ENCODE results near the gene LMBR1L. TPM values are rescaled to one million over a fixed set of nuclear protein-coding genes. Genes with fewer than 3 reads are reported as not detected.
"Not testable (repeated sequence)": the region's sequence is repeated elsewhere in the genome, so short reads cannot be mapped to it uniquely, and the experiment has no call there.

Gene LMBR1L
- total RNA-seq, 2 experiments from 2014 or later = 32.5 to 34.9 TPM

- CTCF ChIA-PET = not testable (repeated sequence)
Observed at GRCh38 chr12:49127971-49128370, 17.3 kb upstream of the LMBR1L start.

GRCh38 chr12:49126852-49127763 is 16.5 kb upstream of the LMBR1L start:
- ChIA-PET POLR2A (interaction anchor here (1.0 to 1.2 kb wide), 4 partner anchors 57 to 138 kb away, joined by 3 to 4 read pairs (median 4); partner anchors contain the start of genes RHEBL1 and TUBA1A), CTCF (no interaction called here)

More at GRCh38 chr12:49127971-49128370, 17.3 kb upstream of the LMBR1L start:
- POLR2A ChIA-PET = interaction anchor here (1.0 to 1.2 kb wide), 3 partner anchors 58 to 138 kb away, joined by 4 read pairs; partner anchors contain the start of genes RHEBL1 and TUBA1A

GRCh38 chr12:49121047-49121696 is 10.5 kb upstream of the LMBR1L start:
- ChIA-PET POLR2A (no interaction called here), CTCF (no interaction called here)

GRCh38 chr12:49111206-49111605 is 559 bp upstream of the LMBR1L start:
- ChIA-PET CTCF (interaction anchor here (0.6 to 3.1 kb wide), 7 partner anchors 13 to 114 kb away, joined by 3 to 16 read pairs (median 4); no protein-coding TSS in a partner anchor), POLR2A (interaction anchor here (1.0 to 2.3 kb wide), 2 partner anchors 13 to 19 kb away, joined by 4 to 19 read pairs; partner anchors contain the start of gene TUBA1B)

- POLR2A ChIA-PET = interaction anchor here (2.3 kb wide), 1 partner anchor 21 kb away, joined by 19 read pairs; the partner anchor contains the start of gene TUBA1B
- CTCF ChIA-PET = interaction anchor here (0.9 to 3.1 kb wide), 7 partner anchors 10 to 54 kb away, joined by 3 to 16 read pairs (median 3); no protein-coding TSS in a partner anchor
Observed at GRCh38 chr12:49109641-49110463, 795 bp downstream of the LMBR1L start.

DNA sequence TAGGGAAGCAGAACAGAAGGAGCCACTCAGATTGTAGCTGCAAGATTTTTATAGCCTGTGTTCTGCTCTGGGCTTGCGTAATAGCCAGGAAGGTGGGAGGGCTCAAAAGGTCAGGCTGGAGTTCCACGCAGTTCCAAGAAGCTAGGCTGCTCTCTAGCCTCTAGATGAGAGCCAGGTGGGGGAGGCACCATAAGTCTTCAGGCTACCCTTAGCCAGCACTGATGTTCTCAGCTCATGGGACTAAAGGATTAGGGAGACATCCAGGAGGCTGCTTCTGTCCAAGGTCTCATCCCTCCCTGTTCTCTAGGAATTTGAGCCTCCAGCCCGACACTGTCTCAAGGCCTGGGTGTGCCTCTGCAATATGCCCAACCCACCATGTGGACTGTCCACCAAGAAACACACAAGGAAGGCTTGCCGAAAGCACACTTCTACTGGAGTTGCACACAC is 1.7 kb downstream of the LMBR1L start:
- ChIA-PET POLR2A (interaction anchor here (0.6 kb wide), 1 partner anchor 151 kb away, joined by 5 read pairs; the partner anchor contains the start of gene ARF3), CTCF (interaction anchor here (0.9 to 3.1 kb wide), 3 partner anchors 11 to 121 kb away, joined by 3 to 16 read pairs (median 4); no protein-coding TSS in a partner anchor)

DNA sequence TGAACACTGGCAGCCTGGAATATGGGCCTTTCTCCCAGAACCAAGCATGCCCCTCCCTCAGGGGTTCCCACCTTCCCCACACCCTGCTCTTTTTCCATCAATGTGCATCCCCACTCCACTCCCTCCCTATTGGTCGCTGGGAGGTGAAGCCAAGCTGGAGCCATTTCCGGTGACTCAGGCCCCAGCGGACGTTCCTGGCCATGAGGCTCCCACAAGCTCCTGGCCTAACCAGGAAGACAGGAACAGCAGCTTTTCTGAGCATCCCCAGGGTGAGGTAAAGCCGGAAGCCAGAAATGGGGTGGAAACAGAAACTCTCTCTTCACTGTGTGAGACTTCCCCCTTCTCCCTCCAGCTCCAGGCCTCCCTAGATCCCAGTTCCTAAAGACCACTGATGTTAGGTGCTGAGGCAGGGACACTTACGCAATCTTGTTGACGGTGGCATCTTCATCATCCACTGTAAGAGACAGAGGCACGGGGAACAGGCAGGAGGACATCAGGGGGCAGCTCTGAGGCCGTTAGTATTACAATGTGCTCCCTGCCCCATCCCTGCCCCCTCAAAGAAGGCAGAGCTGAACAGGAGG is 5.1 kb downstream of the LMBR1L start:
- ChIA-PET POLR2A (no interaction called here), CTCF (interaction anchor here (0.7 to 2.7 kb wide), 4 partner anchors 9 to 19 kb away, joined by 3 to 18 read pairs (median 4); no protein-coding TSS in a partner anchor)

DNA sequence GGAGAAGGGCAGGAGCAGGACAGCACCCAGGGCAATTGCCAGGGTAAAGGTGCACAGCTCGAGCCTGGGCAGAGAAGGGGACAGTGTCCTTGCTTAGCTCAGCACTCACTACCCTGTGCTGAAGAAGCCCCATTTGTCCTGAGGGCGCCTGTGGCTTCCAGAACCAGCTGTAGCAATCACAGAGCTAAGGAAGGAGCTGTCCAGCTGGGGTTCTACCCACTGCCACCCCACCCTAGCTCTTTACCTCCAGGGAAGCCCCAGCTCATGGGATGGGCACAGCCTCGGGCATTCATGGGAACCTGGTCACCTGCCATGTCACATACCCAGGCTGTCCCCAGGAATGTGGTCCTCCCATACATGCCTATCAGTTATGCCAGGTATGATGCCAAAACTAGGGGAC is 5.8 kb downstream of the LMBR1L start:
- CTCF ChIA-PET = interaction anchor here (0.8 to 1.7 kb wide), 4 partner anchors 9 to 19 kb away, joined by 3 to 5 read pairs (median 4); no protein-coding TSS in a partner anchor

GRCh38 chr12:49100380-49100779 is 10.3 kb downstream of the LMBR1L start:
- ChIA-PET POLR2A (no interaction called here), CTCF (interaction anchor here (1.1 to 9.1 kb wide), 6 partner anchors 10 to 133 kb away, joined by 3 to 70 read pairs (median 4); partner anchors contain the start of gene LMBR1L)

More for the DNA sequence above, 5.8 kb downstream of the LMBR1L start:
- POLR2A ChIA-PET = no interaction called here

DNA sequence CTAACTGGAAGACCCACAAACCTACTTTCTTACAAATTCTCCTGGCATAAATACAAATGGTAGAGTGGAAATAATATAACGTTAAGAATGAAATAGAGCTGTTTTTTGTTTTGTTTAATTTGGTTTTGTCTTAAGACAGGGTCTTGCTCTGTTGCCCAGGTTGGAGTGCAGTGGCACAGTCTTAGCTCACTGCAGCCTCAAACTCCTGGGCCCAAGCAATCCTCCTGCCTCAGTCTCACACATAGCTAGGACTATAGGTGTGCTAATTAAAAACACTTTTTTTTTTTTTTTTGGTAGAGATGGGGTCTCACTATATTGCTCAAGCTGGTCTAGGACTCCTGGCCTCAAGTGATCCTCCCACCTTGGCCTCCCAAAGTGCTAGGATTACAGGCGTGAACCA is 11.9 kb downstream of the LMBR1L start:
- POLR2A ChIA-PET = no interaction called here

GRCh38 chr12:49098035-49098451 is 12.6 kb downstream of the LMBR1L start:
- POLR2A ChIA-PET = no interaction called here
- CTCF ChIA-PET = interaction anchor here (0.6 to 9.1 kb wide), 12 partner anchors 10 to 391 kb away, joined by 3 to 70 read pairs (median 6); partner anchors contain the start of genes LMBR1L, RHEBL1 and TUBA1B

More for the DNA sequence above, 11.9 kb downstream of the LMBR1L start:
- CTCF ChIA-PET = interaction anchor here (0.6 to 9.1 kb wide), 12 partner anchors 10 to 392 kb away, joined by 3 to 70 read pairs (median 6); partner anchors contain the start of genes LMBR1L and RHEBL1

GRCh38 chr12:49097381-49097780 is 13.3 kb downstream of the LMBR1L start:
- CTCF ChIA-PET = interaction anchor here (1.3 to 9.1 kb wide), 6 partner anchors 9 to 33 kb away, joined by 6 to 70 read pairs (median 14); partner anchors contain the start of genes LMBR1L and TUBA1B
- POLR2A ChIA-PET = no interaction called here

DNA sequence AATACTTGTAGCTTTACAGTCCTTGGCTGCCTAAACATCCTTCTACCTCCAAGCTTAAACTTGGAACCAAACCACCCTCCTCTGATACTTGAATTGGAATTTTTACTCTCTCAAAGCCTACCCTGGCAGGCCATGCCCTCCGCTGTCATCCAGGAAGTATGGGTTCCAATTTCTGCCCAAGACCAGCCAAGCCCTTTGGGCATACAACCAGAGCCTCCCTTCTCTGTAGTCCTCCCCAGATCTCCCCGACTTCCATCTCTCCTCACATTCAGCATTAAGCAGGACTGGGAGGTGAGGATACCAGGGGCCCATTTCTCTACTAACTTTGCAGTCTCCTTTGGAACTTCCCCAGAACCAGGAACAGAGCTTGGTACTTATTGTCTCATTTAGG is 15.7 kb downstream of the LMBR1L start:
- ChIA-PET POLR2A (interaction anchor here (1.3 kb wide), 1 partner anchor 36 kb away, joined by 3 read pairs; no protein-coding TSS in a partner anchor), CTCF (interaction anchor here (0.5 to 9.1 kb wide), 2 partner anchors 30 to 188 kb away, joined by 3 to 70 read pairs; no protein-coding TSS in a partner anchor)

DNA sequence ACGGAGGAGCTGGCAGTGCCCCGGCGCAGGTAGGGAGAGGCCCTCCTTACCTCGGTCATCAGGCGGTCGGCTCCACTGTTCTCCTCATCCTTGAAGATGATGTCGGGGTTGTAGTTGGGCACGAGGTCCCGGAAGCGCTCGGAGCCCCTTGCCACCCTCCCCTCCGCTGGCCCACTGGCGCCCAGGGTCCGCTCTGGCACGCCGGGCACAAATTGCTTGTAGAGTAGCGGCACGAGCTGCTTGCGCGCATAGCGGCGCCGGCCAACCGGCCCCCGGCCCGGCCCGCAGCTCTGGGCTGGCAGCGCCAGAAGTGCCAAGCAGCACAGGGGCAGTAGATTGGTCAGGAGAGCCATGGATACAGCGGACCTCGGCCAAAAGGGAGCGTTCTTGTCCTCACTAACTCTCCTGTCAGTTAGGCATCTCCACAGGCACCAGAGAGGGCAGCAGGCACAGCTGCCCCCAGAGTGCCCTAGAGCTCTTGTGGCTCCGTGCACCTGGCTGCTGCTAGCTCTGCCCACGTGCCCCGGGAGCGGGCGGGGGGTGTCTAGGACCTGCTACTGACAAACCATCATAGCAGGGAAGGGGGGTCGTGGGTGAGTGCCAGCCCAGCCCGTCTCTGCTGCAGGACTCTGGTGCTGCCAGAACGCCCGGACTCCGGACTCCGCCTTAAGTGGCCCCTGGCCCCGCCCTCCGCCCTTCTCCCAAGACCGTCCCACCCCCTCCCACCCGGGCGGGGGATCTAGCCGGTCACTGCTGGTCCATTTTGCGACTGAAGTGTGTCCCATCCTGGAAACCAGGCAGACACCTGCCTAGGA is 16.3 kb downstream of the LMBR1L start, which contains the start of gene DHH:
TSS of gene DHH (minus strand) at position 642 of the 815 bp plus-strand sequence. CDS start at position 353, 289 bp downstream.
- CTCF ChIA-PET = interaction anchor here (0.5 to 9.1 kb wide), 6 partner anchors 10 to 188 kb away, joined by 3 to 70 read pairs (median 5); partner anchors contain the start of gene TUBA1B

GRCh38 chr12:49093792-49094159 is 16.9 kb downstream of the LMBR1L start:
- CTCF ChIA-PET = interaction anchor here (1.2 to 9.1 kb wide), 5 partner anchors 9 to 37 kb away, joined by 5 to 70 read pairs (median 5); partner anchors contain the start of gene TUBA1B
- POLR2A ChIA-PET = no interaction called here

More for the DNA sequence above, 16.3 kb downstream of the LMBR1L start, which contains the start of gene DHH:
- POLR2A ChIA-PET = interaction anchor here (1.3 kb wide), 1 partner anchor 35 kb away, joined by 3 read pairs; no protein-coding TSS in a partner anchor

DNA sequence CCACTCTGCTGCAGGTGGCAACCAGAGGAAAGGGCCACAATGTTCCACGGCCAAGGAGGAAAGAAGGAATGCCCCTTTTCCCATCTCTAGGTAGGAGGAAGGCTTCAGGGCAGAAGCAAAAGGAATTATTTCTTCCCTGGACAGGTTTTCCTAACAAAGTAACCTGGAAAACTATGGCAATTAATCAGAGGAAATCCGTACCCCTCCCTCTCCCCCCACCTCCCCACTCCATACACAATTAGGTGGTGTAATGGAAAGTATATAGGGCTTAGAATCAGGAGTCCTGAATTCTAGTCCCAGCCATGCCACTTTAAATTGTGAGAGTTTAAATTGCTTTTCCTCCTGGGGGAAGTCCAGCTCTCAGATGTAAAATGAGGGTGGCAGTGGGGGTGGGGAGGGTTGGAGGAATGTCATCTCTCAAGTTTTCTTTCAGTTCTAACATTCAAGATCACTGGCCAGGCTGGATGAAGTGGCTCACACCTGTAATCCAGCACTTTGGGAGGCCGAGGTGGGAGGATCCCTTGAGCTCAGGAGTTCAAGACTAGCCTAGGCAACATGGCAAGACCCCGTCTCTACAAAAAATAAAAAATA is 17.7 kb downstream of the LMBR1L start:
- CTCF ChIA-PET = interaction anchor here (0.6 to 9.1 kb wide), 17 partner anchors 8 to 358 kb away, joined by 3 to 70 read pairs (median 3); partner anchors contain the start of genes DDX23, RHEBL1 and TUBA1B
- POLR2A ChIA-PET = no interaction called here

Measured in activated CD8-positive, alpha-beta memory T cell treated with anti-CD3 and anti-CD28 coated beads for 36 hours (primary cell).